MM.1S (cell line): ENCODE data around the gene CLDN15.

Experiments used
- DNase-seq: peaks from one replicate; pipeline ENCODE4 v3.0.0-alpha.2; 2015
- H2AFZ ChIP-seq: fragments of 300-600 bp; sonication (generic); 2 replicates; pipeline ENCODE4 v1.6.0; 2016; ENCODE audit warnings: antibody characterized with exemption, low read length
- H3F3A ChIP-seq: fragments of 300-600 bp; sonication (generic); 2 replicates; pipeline ENCODE4 v1.6.1; 2016; ENCODE audit warnings: mild to moderate bottlenecking, antibody characterized with exemption, low read length, moderate library complexity, mixed read lengths; ENCODE audit not compliant: insufficient read depth
- H3K27ac ChIP-seq: fragments of 300-600 bp; sonication (generic); 2 replicates; pipeline ENCODE4 v1.5.1; 2016; ENCODE audit warnings: mild to moderate bottlenecking, low read length
- H3K27me3 ChIP-seq: fragments of 300-600 bp; sonication (generic); replicated peaks from 2 replicates; pipeline ENCODE4 v1.6.0; 2016; ENCODE audit warnings: low read length; ENCODE audit not compliant: insufficient read depth
- H3K36me3 ChIP-seq: fragments of 300-600 bp; sonication (generic); replicated peaks from 2 replicates; pipeline ENCODE4 v1.6.1; 2016; ENCODE audit warnings: mild to moderate bottlenecking, low read length, mixed read lengths; ENCODE audit not compliant: insufficient read depth
- H3K4me1 ChIP-seq: fragments of 300-600 bp; sonication (generic); 2 replicates; pipeline ENCODE4 v1.6.1; 2016; ENCODE audit warnings: low read length, mixed read lengths
- H3K4me2 ChIP-seq: fragments of 300-600 bp; sonication (generic); 2 replicates; pipeline ENCODE4 v1.6.0; 2016; ENCODE audit warnings: low read depth, low read length
- H3K4me3 ChIP-seq: fragments of 300-600 bp; sonication (generic); 2 replicates; pipeline ENCODE4 v1.5.1; 2016; ENCODE audit warnings: low read length, mixed read lengths
- H3K79me2 ChIP-seq: fragments of 300-600 bp; sonication (generic); 2 replicates; pipeline ENCODE4 v1.6.1; 2016; ENCODE audit warnings: mixed run types, low read length, mixed read lengths
- H3K9ac ChIP-seq: fragments of 300-600 bp; sonication (generic); 2 replicates; pipeline ENCODE4 v1.6.1; 2016; ENCODE audit warnings: low read length, mixed read lengths
- H3K9me2 ChIP-seq: fragments of 300-600 bp; sonication (generic); replicated peaks from 2 replicates; pipeline ENCODE4 v1.6.1; 2016; ENCODE audit warnings: mild to moderate bottlenecking, low read length, mixed read lengths; ENCODE audit not compliant: insufficient read depth
- H3K9me3 ChIP-seq: fragments of 300-600 bp; sonication (generic); replicated peaks from 2 replicates; pipeline ENCODE4 v1.6.1; 2016; ENCODE audit warnings: mild to moderate bottlenecking, low read length, mixed read lengths; ENCODE audit not compliant: insufficient read depth
- H4K20me1 ChIP-seq: fragments of 300-600 bp; sonication (generic); 2 replicates; pipeline ENCODE4 v1.6.1; 2016; ENCODE audit warnings: mild to moderate bottlenecking, low read length, moderate library complexity, mixed read lengths; ENCODE audit not compliant: insufficient read depth
- EZH2 ChIP-seq: fragments of 300-600 bp; sonication (generic); optimal IDR thresholded peaks from 2 replicates; pipeline ENCODE3; 2017; ENCODE audit warnings: low read depth, mild to moderate bottlenecking, antibody characterized with exemption, low read length, mixed read lengths
- EZH2phosphoT487 ChIP-seq: fragments of 300-600 bp; sonication (generic); IDR thresholded peaks from 2 replicates; pipeline ENCODE4 v1.6.1; 2018; ENCODE audit warnings: antibody characterized with exemption, low read length
- TF ChIP-seq, protein P1 (sequence below): fragments of 300-600 bp; sonication (generic); IDR thresholded peaks from 2 replicates; pipeline ENCODE4 v1.5.1; 2016; ENCODE audit warnings: antibody characterized with exemption, low read length, mixed read lengths

CLDN15 gene

DNA sequence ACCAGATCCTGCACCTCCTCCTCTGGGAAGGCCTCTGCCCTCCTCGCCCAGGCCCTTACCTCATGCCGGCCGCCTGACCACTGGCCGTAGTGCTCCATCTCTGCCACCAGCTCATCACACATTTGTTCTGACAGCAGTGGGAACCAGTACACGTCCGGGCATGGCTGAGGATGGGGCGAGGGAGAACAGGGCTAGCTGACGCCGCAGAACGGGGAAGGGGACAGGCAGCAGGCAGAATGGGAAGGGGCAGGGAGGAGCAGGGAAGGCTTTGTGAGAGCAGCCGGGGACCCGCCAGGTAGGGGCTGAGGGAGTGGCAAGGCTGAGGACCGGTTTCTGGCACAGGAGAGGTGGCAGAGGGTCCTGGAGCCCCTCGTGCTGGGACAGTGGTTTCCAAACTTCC lies 28.8 kb downstream of the CLDN15 start:
- Histone ChIP-seq H3K36me3 (no peaks in the 10 kb centered on the region), H3K27ac (no peak overlapping the region), H2AFZ (no peak overlapping the region), H4K20me1 (no peaks in the 10 kb centered on the region), H3K9ac (no peak overlapping the region), H3K4me2 (no peak overlapping the region), H3K27me3 (no peaks in the 10 kb centered on the region; the same call in 1 of the 2 replicates), H3K9me2 (no peaks in the 10 kb centered on the region), H3K79me2 (no peaks in the 10 kb centered on the region), H3K9me3 (no peaks in the 10 kb centered on the region), H3K4me1 (no peaks in the 10 kb centered on the region), H3K4me3 (no peak overlapping the region), H3F3A (no peaks in the 10 kb centered on the region)
- no peak for DNase-seq
- TF ChIP-seq EZH2 (no peak), EZH2phosphoT487 (no peak)
- TF ChIP-seq, protein P1, sequence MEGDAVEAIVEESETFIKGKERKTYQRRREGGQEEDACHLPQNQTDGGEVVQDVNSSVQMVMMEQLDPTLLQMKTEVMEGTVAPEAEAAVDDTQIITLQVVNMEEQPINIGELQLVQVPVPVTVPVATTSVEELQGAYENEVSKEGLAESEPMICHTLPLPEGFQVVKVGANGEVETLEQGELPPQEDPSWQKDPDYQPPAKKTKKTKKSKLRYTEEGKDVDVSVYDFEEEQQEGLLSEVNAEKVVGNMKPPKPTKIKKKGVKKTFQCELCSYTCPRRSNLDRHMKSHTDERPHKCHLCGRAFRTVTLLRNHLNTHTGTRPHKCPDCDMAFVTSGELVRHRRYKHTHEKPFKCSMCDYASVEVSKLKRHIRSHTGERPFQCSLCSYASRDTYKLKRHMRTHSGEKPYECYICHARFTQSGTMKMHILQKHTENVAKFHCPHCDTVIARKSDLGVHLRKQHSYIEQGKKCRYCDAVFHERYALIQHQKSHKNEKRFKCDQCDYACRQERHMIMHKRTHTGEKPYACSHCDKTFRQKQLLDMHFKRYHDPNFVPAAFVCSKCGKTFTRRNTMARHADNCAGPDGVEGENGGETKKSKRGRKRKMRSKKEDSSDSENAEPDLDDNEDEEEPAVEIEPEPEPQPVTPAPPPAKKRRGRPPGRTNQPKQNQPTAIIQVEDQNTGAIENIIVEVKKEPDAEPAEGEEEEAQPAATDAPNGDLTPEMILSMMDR: no peak

DNA sequence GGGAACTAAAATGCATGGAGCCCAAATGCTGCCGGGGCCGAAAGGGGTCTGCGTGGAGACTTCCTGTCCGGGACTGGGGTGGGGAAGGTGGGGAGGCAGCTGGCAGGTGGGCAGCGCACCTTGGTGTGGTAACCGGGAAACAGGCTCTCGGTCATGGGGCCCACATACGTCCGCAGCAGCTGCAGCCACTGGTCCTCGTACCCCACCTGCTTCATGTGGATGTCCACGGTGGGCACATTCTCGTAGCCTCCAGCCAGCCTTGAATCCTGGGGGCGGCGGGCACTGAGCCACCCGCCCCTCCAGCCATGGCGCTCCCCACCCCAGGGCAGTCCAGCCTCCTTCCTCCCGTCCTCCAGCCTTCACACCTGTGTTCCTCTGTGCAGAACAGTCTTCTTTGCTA lies 30.1 kb downstream of the CLDN15 start:
- Histone ChIP-seq H3K79me2 (no peaks in the 10 kb centered on the region), H3K9me3 (no peaks in the 10 kb centered on the region), H2AFZ (no peak overlapping the region), H3K27me3 (peaks cover 11% of the 10 kb centered on the region), H3F3A (no peaks in the 10 kb centered on the region), H4K20me1 (no peaks in the 10 kb centered on the region), H3K9me2 (no peaks in the 10 kb centered on the region), H3K27ac (no peak overlapping the region), H3K4me2 (no peak overlapping the region), H3K9ac (no peak overlapping the region), H3K36me3 (no peaks in the 10 kb centered on the region), H3K4me1 (no peaks in the 10 kb centered on the region), H3K4me3 (no peak overlapping the region)
- TF ChIP-seq EZH2phosphoT487 (no peak), EZH2 (no peak)
- TF ChIP-seq, protein P1: no peak
- no peak for DNase-seq

DNA sequence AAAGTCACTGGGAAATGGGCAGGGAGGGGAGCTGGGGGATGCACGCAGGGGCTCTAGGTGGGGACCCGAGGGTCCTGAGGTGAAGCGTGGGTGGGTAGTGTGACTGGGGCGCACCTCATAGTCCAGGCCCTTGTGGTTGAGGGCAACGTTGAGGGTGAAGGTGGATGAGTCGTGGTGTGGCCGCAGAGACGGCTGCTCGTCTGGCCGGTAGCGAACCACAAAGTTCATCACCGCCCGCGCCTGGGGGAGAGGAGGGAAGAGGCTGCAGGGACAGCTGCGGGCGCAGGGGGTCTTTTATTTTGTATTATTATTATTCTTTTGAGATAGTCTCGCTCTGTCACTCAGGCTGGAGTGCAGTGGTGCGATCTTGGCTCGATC lies 30.9 kb downstream of the CLDN15 start:
- Histone ChIP-seq H3K27ac (no peak overlapping the region), H3K4me3 (no peak overlapping the region), H3K79me2 (no peaks in the 10 kb centered on the region), H3K27me3 (peaks cover 19% of the 10 kb centered on the region), H3K9me3 (no peaks in the 10 kb centered on the region), H4K20me1 (no peaks in the 10 kb centered on the region), H3K36me3 (no peaks in the 10 kb centered on the region), H3K4me1 (no peaks in the 10 kb centered on the region), H3K9ac (no peak overlapping the region), H3K9me2 (no peaks in the 10 kb centered on the region), H2AFZ (no peak overlapping the region), H3F3A (no peaks in the 10 kb centered on the region), H3K4me2 (no peak overlapping the region)
- TF ChIP-seq EZH2 (no peak), EZH2phosphoT487 (no peak)
- TF ChIP-seq, protein P1: no peak
- DNase-seq: no peak
